Neural cell (in vitro differentiated cells): ENCODE measurements around the gene TROAP. TPM values are rescaled to one million over a fixed set of nuclear protein-coding genes. Genes with fewer than 3 reads are reported as not detected.

Experiments
- H2AFZ ChIP-seq: fragments of 200-600, 300-800 bp; sonication (generic), shearing (Covaris generic); 2 replicates; pipeline ENCODE4 v1.6.0; 2014; ENCODE audit warnings: low read depth, mild to moderate bottlenecking, antibody characterized with exemption, low read length, moderate library complexity
- H3F3A ChIP-seq: fragments of 200-600 bp; shearing (Covaris generic); 2 replicates; pipeline ENCODE4 v1.6.1; 2016; ENCODE audit warnings: mild to moderate bottlenecking, moderate library complexity, mixed read lengths, antibody characterized with exemption, low read length; ENCODE audit not compliant: insufficient read depth, poor library complexity, severe bottlenecking
- H3K27ac ChIP-seq: fragments of 200-600, 300-800 bp; sonication (generic), shearing (Covaris generic); 2 replicates; pipeline ENCODE4 v1.5.1; 2014; ENCODE audit warnings: mild to moderate bottlenecking, low read length, moderate library complexity
- H3K27me3 ChIP-seq: fragments of 300-800, 200-600 bp; sonication (generic), shearing (Covaris generic); 2 replicates; pipeline ENCODE4 v1.6.0; 2014; ENCODE audit warnings: mild to moderate bottlenecking, low read depth, low read length, moderate library complexity; ENCODE audit not compliant: insufficient read depth
- H3K36me3 ChIP-seq: fragments of 300-800, 200-600 bp; sonication (generic), shearing (Covaris generic); 2 replicates; pipeline ENCODE4 v1.5.1; 2014; ENCODE audit warnings: mild to moderate bottlenecking, antibody characterized with exemption, low read length, moderate library complexity; ENCODE audit not compliant: insufficient read depth
- H3K4me2 ChIP-seq: fragments of 300-800, 200-600 bp; sonication (generic), shearing (Covaris generic); 2 replicates; pipeline ENCODE4 v1.6.0; 2014; ENCODE audit warnings: mild to moderate bottlenecking, low read length
- H3K4me3 ChIP-seq: fragments of 300-800, 200-600 bp; sonication (generic), shearing (Covaris generic); 2 replicates; pipeline ENCODE4 v1.5.1; 2014; ENCODE audit warnings: mild to moderate bottlenecking, low read length, moderate library complexity
- H3K79me2 ChIP-seq: fragments of 200-600 bp; shearing (Covaris generic); replicated peaks from 2 replicates; pipeline ENCODE4 v1.6.0; 2014; ENCODE audit warnings: mild to moderate bottlenecking, low read length, moderate library complexity; ENCODE audit not compliant: insufficient read depth
- H3K9ac ChIP-seq: fragments of 300-800, 200-600 bp; sonication (generic), shearing (Covaris generic); 2 replicates; pipeline ENCODE4 v1.6.1; 2016; ENCODE audit warnings: mild to moderate bottlenecking, low read length, mixed read lengths
- H3K9me2 ChIP-seq: fragments of 200-600 bp; shearing (Covaris generic); 2 replicates; pipeline ENCODE4 v1.6.1; 2016; ENCODE audit warnings: mild to moderate bottlenecking, low read length, mixed read lengths; ENCODE audit not compliant: insufficient read depth
- H3K9me3 ChIP-seq: fragments of 200-600, 300-800 bp; sonication (generic), shearing (Covaris generic); 2 replicates; pipeline ENCODE4 v1.6.1; 2016; ENCODE audit warnings: mild to moderate bottlenecking, mixed run types, low read length, moderate library complexity, mixed read lengths
- H4K20me1 ChIP-seq: fragments of 200-600 bp; shearing (Covaris generic); 2 replicates; pipeline ENCODE4 v1.6.1; 2016; ENCODE audit warnings: mild to moderate bottlenecking, mixed run types; ENCODE audit not compliant: insufficient read depth
- EP300 ChIP-seq: fragments of 450-650 bp; conservative IDR thresholded peaks from 2 replicates; pipeline ENCODE4 v1.6.1; 2014; ENCODE audit warnings: antibody characterized with exemption, mild to moderate bottlenecking, moderate library complexity; ENCODE audit not compliant: poor library complexity, severe bottlenecking
- EZH2 ChIP-seq: fragments of 200-600, 300-800 bp; shearing (Covaris generic), sonication (generic); IDR thresholded peaks from 2 replicates; pipeline ENCODE4 v1.6.1; 2014; ENCODE audit warnings: antibody characterized with exemption, low read length, borderline replicate concordance, mild to moderate bottlenecking; ENCODE audit not compliant: insufficient read depth, poor library complexity, severe bottlenecking
- MXI1 ChIP-seq: fragments of 450-650 bp; conservative IDR thresholded peaks from 2 replicates; pipeline ENCODE4 v1.6.1; 2014; ENCODE audit warnings: antibody characterized with exemption, mild to moderate bottlenecking; ENCODE audit not compliant: poor library complexity, severe bottlenecking
- POLR2AphosphoS5 ChIP-seq: IDR thresholded peaks from 2 replicates; pipeline ENCODE4 v1.6.1; 2012
- RAD21 ChIP-seq: fragments of 450-650 bp; conservative IDR thresholded peaks from 2 replicates; pipeline ENCODE4 v1.6.1; 2014; ENCODE audit warnings: antibody characterized with exemption, mild to moderate bottlenecking, moderate library complexity
- REST ChIP-seq: IDR thresholded peaks from 2 replicates; pipeline ENCODE4 v1.6.1; 2012; ENCODE audit warnings: borderline replicate concordance
- SMC3 ChIP-seq: fragments of 450-650 bp; conservative IDR thresholded peaks from 2 replicates; pipeline ENCODE4 v1.6.1; 2014; ENCODE audit warnings: antibody characterized with exemption, mild to moderate bottlenecking, moderate library complexity; ENCODE audit not compliant: poor library complexity
- TAF1 ChIP-seq: IDR thresholded peaks from 2 replicates; pipeline ENCODE4 v1.6.1; 2012; ENCODE audit warnings: low read depth
- polyA minus RNA-seq: library from RNA; depleted of rRNA, polyadenylated mRNA; stranded (reverse); fragments of >200 nt; gene quantifications from 2 replicates; pipeline ENCODE4 v1.2.3, GENCODE V29; 2014
- polyA plus RNA-seq: library from polyadenylated mRNA; depleted of rRNA; stranded (reverse); fragments of >200 nt; gene quantifications from 2 replicates; pipeline ENCODE4 v1.2.3, GENCODE V29; 2014

Gene TROAP
- polyA plus RNA-seq, result 0.26 and 1.3 TPM in 2 replicates
- polyA minus RNA-seq, result 1.9 TPM in 1 of 2 replicates, not detected in the other

- peak within 1 kb of the TSS; percentile 42 for H3K27ac ChIP-seq
- TF ChIP-seq REST (no peak), RAD21 (peak; percentile 38), POLR2AphosphoS5 (peak; percentile 71), MXI1 (peak; percentile 98), TAF1 (no peak), EP300 (no peak)
Observed at GRCh38 chr12:49322708-49323523, at the start of gene TROAP. TSS of gene TROAP (plus strand) at chr12:49323255. CDS start at chr12:49323609, 354 bp downstream.

DNA sequence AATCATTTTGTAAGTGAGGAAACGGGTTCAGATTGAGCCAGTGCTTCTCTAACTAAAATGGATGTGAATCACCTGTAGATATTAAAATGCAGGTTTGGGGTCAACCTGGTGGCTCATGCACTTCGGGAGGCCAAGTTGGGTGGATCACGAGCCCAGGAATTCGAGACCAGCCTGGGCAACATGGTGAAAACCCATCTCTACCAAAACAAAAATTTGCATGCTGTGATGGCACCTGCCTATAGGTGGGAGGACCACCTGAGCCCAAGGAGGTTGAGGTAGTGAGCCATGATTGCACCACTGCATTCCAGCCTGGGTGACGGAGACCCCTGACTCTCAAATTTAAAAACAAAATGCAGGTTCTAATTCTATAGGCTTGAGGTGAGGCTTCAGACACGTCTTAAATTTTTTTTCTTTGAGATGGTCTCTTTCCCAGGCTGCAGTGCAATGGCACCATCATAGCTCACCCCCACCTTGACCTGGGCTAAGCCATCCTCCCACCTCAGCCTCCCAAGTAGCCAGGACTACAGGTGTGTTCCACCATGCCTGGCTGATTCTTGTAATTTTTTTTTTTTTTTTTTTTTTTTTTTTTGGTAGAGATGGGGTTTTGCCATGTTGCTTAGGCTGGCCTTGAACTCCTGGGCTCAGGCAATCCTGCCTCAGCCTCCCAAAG, 49.2 kb upstream of the TROAP start:
- TF ChIP-seq EP300, result no peak
- no peak for TF ChIP-seq SMC3
- no peaks in the 10 kb centered on the region for H3K9me3 ChIP-seq
- no peaks in the 10 kb centered on the region for H3K79me2 ChIP-seq
- H3F3A ChIP-seq, result no peaks in the 10 kb centered on the region
- H2AFZ ChIP-seq, result no peak overlapping the region
- H3K9me2 ChIP-seq, result no peaks in the 10 kb centered on the region
- no peak overlapping the region for H3K9ac ChIP-seq
- H3K27ac ChIP-seq, result no peak overlapping the region
- no peak overlapping the region for H3K4me2 ChIP-seq
- no peaks in the 10 kb centered on the region for H3K27me3 ChIP-seq
- no peaks in the 10 kb centered on the region for H4K20me1 ChIP-seq
- no peaks in the 10 kb centered on the region for H3K36me3 ChIP-seq
- no peak overlapping the region for H3K4me3 ChIP-seq

More at GRCh38 chr12:49322708-49323523, at the start of gene TROAP:
- H3K9me3 ChIP-seq, result no peaks in the 10 kb centered on the region
- no peaks in the 10 kb centered on the region for H4K20me1 ChIP-seq
- peak within 1 kb of the TSS; percentile 82 for H3K4me3 ChIP-seq
- H3K9ac ChIP-seq, result peak within 1 kb of the TSS; percentile 71
- H3F3A ChIP-seq, result no peaks in the 10 kb centered on the region
- H3K4me2 ChIP-seq, result peak within 1 kb of the TSS; percentile 71
- H3K9me2 ChIP-seq, result no peaks in the 10 kb centered on the region
- H3K79me2 ChIP-seq, result no peaks in the 10 kb centered on the region
- H3K36me3 ChIP-seq, result no peaks in the 10 kb centered on the region
- no peaks in the 10 kb centered on the region for H3K27me3 ChIP-seq
- peak within 1 kb of the TSS; percentile 100 for H2AFZ ChIP-seq

GRCh38 chr12:49274396-49275069, 48.5 kb upstream of the TROAP start:
- no peaks in the 10 kb centered on the region for H3K9me3 ChIP-seq
- H3F3A ChIP-seq, result no peaks in the 10 kb centered on the region
- no peak overlapping the region for H2AFZ ChIP-seq
- no peaks in the 10 kb centered on the region for H3K36me3 ChIP-seq
- no peaks in the 10 kb centered on the region for H4K20me1 ChIP-seq
- H3K9ac ChIP-seq, result no peak overlapping the region
- no peak overlapping the region for H3K4me3 ChIP-seq
- TF ChIP-seq EP300 (no peak), EZH2 (no peak), POLR2AphosphoS5 (no peak), TAF1 (no peak), RAD21 (no peak), REST (no peak), SMC3 (no peak)
- H3K4me2 ChIP-seq, result no peak overlapping the region
- no peaks in the 10 kb centered on the region for H3K9me2 ChIP-seq
- no peaks in the 10 kb centered on the region for H3K79me2 ChIP-seq
- no peak overlapping the region for H3K27ac ChIP-seq
- H3K27me3 ChIP-seq, result no peaks in the 10 kb centered on the region
